BE2C (cell line): Measurements from ENCODE around the gene ABHD12.
A peak's percentile ranks its signal among the peaks of the same experiment; 100 is the strongest.

Source experiments
- DNase-seq: peaks from one replicate; pipeline ENCODE4 v3.0.0-alpha.2; 2020
- H3K27me3 ChIP-seq: fragments of 250-450 bp; sonication (Bioruptor Pico); 2 replicates; pipeline ENCODE4 v1.5.1; 2020; ENCODE audit warnings: mild to moderate bottlenecking
- H3K36me3 ChIP-seq: fragments of 250-450 bp; sonication (Bioruptor Pico); 2 replicates; pipeline ENCODE4 v1.5.1; 2020; ENCODE audit warnings: mild to moderate bottlenecking
- H3K4me1 ChIP-seq: fragments of 250-450 bp; sonication (Bioruptor Pico); 2 replicates; pipeline ENCODE4 v1.5.1; 2020
- H3K4me3 ChIP-seq: 2 replicates; pipeline ENCODE4 v1.5.1; 2011; ENCODE audit warnings: low read depth, low read length
- H3K9me3 ChIP-seq: fragments of 250-450 bp; sonication (Bioruptor Pico); 2 replicates; pipeline ENCODE4 v1.5.1; 2020
- TF ChIP-seq, protein P1 (sequence below): IDR thresholded peaks from 2 replicates; pipeline ENCODE4 v1.5.1; 2012; ENCODE audit warnings: mild to moderate bottlenecking, low read depth, low read length

ABHD12 gene

DNA sequence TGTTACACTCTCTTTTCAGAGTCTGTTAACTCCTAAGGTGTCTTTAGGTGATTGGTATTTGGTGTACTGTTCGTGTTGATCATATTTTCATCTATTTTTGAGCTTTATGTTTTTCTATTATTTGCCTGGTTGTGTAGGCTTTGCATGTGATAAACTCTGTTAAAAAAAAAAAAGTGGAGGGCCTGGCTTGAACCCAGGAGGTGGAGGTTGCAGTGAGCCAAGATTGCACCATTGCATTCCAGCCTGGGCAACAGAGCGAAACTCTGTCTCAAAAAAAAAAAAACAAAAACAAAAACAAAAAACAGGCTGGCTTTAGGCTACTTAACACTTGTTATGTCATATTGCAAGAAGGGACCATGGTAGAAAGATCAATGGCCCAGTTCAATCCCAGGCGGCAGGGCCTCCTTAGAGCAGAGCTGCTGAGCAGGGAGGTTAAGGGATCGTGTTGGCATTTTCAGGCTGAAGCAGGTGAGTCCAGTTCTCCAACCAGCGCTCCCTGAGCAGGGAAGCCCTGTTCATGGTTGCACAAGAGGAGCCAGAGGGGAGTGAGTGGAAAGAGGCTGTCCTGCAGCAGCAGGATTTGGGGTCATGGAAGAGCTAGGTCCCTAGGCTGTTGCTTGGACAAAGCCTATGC lies 134.3 kb downstream of the ABHD12 start:
- peaks cover 32% of the 10 kb centered on the region for H3K4me1 ChIP-seq
- H3K36me3 ChIP-seq, result peaks cover 25% of the 10 kb centered on the region
- no peak for DNase-seq
- no peak overlapping the region for H3K4me3 ChIP-seq
- TF ChIP-seq, protein P1, sequence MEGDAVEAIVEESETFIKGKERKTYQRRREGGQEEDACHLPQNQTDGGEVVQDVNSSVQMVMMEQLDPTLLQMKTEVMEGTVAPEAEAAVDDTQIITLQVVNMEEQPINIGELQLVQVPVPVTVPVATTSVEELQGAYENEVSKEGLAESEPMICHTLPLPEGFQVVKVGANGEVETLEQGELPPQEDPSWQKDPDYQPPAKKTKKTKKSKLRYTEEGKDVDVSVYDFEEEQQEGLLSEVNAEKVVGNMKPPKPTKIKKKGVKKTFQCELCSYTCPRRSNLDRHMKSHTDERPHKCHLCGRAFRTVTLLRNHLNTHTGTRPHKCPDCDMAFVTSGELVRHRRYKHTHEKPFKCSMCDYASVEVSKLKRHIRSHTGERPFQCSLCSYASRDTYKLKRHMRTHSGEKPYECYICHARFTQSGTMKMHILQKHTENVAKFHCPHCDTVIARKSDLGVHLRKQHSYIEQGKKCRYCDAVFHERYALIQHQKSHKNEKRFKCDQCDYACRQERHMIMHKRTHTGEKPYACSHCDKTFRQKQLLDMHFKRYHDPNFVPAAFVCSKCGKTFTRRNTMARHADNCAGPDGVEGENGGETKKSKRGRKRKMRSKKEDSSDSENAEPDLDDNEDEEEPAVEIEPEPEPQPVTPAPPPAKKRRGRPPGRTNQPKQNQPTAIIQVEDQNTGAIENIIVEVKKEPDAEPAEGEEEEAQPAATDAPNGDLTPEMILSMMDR, result no peak
- H3K9me3 ChIP-seq, result no peaks in the 10 kb centered on the region
- no peaks in the 10 kb centered on the region for H3K27me3 ChIP-seq

DNA sequence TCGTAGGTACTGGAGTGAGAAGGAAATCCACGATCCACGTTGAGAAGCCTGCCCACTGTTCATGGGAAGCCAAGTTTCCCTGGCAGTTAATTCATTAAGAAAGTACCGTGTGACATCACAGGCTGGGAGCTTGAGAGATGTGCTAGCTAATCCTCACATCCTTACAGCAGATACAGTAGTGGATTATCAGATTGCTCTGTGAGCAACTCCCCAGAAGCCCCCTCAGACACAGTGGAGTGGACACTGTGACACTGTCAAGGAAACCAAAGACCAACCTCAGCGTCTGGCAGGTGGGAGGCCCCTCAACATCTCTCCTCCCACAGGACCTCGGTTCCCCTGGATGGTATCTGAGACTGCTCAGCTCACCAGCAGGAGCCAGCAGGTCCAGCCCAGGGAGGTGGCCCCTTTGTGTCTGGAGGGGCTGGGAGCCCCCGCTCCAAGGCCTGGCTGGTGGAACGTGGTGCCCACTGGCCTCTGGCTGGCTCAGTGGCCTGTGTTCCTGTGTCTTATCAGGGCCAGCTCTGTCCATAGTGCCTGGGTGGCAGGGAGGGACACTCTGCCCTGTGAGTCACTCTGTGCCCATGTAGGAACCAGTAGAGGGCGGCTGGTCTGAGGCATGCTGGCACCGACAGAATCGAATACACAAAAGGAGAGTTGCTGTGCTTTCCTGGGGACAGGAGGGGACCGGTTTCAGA lies 135.5 kb downstream of the ABHD12 start:
- TF ChIP-seq, protein P1, result peak; percentile 11; the same call in 1 of the 2 replicates
- Histone ChIP-seq H3K4me3 (peak overlapping the region; percentile 0; the same call in 1 of the 2 replicates), H3K4me1 (peaks cover 32% of the 10 kb centered on the region), H3K36me3 (peaks cover 13% of the 10 kb centered on the region), H3K27me3 (no peaks in the 10 kb centered on the region), H3K9me3 (no peaks in the 10 kb centered on the region)
- no peak for DNase-seq

DNA sequence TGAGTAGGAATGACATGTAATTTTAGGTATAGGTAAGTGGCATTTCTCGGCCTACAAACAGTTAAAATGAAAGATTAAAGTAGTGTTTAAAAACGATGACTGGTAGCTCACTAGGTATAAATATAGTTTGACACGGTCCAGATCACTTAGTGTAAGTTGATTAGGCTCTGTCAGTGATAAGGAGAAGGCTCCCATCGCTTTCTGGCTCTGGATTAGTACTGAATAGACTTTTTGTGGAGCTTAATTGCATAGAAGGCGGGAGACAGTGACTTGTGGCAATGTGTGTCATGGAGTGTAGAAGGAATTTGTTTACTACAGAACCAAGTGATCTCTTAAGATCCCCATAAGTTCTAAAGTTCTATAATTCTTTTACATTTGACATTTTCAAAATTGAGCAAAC lies 136.1 kb downstream of the ABHD12 start:
- peaks cover 32% of the 10 kb centered on the region for H3K4me1 ChIP-seq
- no peaks in the 10 kb centered on the region for H3K9me3 ChIP-seq

DNA sequence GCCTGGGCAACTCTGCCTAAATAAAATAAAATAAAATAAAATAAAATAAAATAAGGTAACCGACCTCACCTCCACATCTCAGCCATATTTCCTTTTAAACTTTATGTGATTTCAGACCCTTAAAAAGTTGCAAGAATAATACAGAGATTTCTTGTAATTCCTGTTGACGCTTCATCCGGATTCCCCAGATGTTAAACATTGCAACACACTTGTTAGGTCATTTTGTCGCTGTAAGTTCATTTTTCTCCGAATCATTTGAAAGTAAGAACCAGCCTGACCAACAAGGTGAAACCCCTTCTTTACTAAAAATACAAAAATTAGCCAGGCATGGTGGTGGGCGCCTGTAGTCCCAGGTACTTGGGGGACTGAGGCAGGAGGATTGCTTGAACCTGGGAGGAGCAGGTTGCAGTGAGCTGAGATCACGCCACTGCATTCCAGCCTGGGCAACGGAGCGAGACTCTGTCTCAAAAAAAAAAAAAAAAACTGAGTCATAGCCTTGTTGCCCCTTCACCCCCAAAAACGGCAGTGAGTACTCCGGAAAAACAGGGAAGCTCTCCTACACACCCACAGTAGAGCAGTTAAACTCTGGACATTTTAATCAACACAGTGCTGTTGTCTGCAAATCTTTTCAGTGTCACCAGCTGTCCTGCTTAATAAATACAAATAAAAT lies 136.9 kb downstream of the ABHD12 start:
- Histone ChIP-seq H3K4me3 (peak overlapping the region; percentile 12; the same call in 1 of the 2 replicates), H3K9me3 (no peaks in the 10 kb centered on the region), H3K4me1 (peaks cover 32% of the 10 kb centered on the region), H3K36me3 (peaks cover 3% of the 10 kb centered on the region), H3K27me3 (no peaks in the 10 kb centered on the region)
- no peak for DNase-seq
- TF ChIP-seq, protein P1, result no peak

More for the DNA sequence above, 136.1 kb downstream of the ABHD12 start:
- Histone ChIP-seq H3K4me3 (peak overlapping the region; percentile 12), H3K36me3 (peaks cover 8% of the 10 kb centered on the region), H3K27me3 (no peaks in the 10 kb centered on the region)
- TF ChIP-seq, protein P1, result no peak
- DNase-seq, result peak; percentile 60

DNA sequence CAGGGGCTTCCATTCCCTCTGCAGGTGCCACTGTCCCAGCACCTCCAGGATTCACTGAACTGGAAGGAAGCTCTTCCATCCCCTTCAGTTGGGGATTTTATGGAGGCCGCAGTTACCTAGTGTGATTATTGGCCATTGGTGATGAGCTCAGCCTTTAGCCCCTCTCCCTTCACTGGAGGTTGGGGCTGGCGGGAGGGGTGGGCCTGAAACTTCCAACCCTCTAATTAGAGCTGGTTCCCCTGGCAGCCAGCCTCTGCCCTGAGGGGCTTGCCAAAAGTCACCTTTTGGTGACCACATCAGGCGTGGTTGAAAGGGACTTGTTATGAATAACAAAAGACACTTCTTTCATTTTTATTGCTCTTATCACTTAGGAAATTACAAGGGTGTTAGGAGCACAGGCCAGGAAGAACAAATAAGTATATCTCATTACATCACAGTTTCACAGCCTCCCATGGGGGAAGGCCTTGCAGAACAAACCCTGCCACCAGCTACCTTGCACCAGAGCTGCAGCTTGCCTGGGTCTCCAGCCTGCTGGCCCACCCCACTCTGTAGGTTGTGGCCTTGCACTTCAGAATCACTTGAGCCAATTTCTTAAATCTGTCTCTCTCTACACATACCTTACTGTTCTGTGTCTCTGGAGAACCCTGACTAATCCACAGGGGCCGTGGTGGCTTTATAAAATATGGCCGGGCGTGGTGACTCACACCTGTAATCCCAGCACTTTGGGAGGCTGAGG lies 137.8 kb downstream of the ABHD12 start:
- peaks cover 3% of the 10 kb centered on the region for H3K36me3 ChIP-seq
- no peak overlapping the region for H3K4me3 ChIP-seq
- peaks cover 32% of the 10 kb centered on the region for H3K4me1 ChIP-seq
- no peaks in the 10 kb centered on the region for H3K9me3 ChIP-seq
- H3K27me3 ChIP-seq, result no peaks in the 10 kb centered on the region
- TF ChIP-seq, protein P1, result no peak
- DNase-seq, result no peak
